IMR-90 (cell line): ENCODE data around the gene INF2. TPM values are rescaled to one million over a fixed set of nuclear protein-coding genes. Genes with fewer than 3 reads are reported as not detected.

Experiments
- ATAC-seq: fragments of 200-7000 bp; cut with Tn5 transposase; 2 replicates; pipeline ENCODE4 v1.9.1; 2020; ENCODE audit warnings: low read depth, mild to moderate bottlenecking, moderate library complexity
- BruUV-seq: library from RNA; stranded (reverse); fragments of 400-500 nt; replicated peaks from 2 replicates; lab custom pipeline; 2021; lab: Mats Ljungman, UMichigan
- CTCF ChIA-PET: fragments of 300-600 bp; formaldehyde crosslinking; extraction: SDS; loops from one replicate; lab custom pipeline; 2021; ENCODE audit warnings: antibody characterized with exemption; lab: Yijun Ruan, JAX
- POLR2A ChIA-PET: fragments of 300-600 bp; sonication (Branson Sonifier 250); formaldehyde crosslinking; loops from one replicate; lab custom pipeline; 2022; ENCODE audit warnings: antibody characterized with exemption; ENCODE audit not compliant: unreplicated experiment; lab: Charles Lee
- DNase-seq: peaks from one replicate; pipeline ENCODE4 v3.0.0; 2013
- H2AFZ ChIP-seq: replicated peaks from 2 replicates; pipeline ENCODE3; 2013; ENCODE audit warnings: low read length, mild to moderate bottlenecking; ENCODE audit not compliant: poor library complexity
- H2AK5ac ChIP-seq: 2 replicates; pipeline ENCODE4 v1.6.1; 2013; ENCODE audit warnings: low read depth, low read length, inconsistent platforms
- H2AK9ac ChIP-seq: replicated peaks from 2 replicates; pipeline ENCODE3; 2013; ENCODE audit warnings: mild to moderate bottlenecking, low read depth, low read length, moderate library complexity; ENCODE audit not compliant: poor library complexity
- H2BK120ac ChIP-seq: 2 replicates; pipeline ENCODE4 v1.6.1; 2013; ENCODE audit warnings: low read depth, low read length, inconsistent platforms
- H2BK15ac ChIP-seq: 3 replicates; pipeline ENCODE4 v1.6.1; 2013; ENCODE audit warnings: low read depth, low read length, inconsistent platforms
- H2BK20ac ChIP-seq: 2 replicates; pipeline ENCODE4 v1.6.1; 2013; ENCODE audit warnings: low read depth, mild to moderate bottlenecking, inconsistent platforms, low read length, moderate library complexity
- H2BK5ac ChIP-seq: 2 replicates; pipeline ENCODE4 v1.6.1; 2013; ENCODE audit warnings: mild to moderate bottlenecking, low read depth, low read length, inconsistent platforms; ENCODE audit not compliant: poor library complexity, severe bottlenecking
- H3K14ac ChIP-seq: replicated peaks from 2 replicates; pipeline ENCODE4 v1.6.1; 2013; ENCODE audit warnings: low read depth, low read length, inconsistent platforms
- H3K18ac ChIP-seq: 2 replicates; pipeline ENCODE4 v1.6.1; 2013; ENCODE audit warnings: low read depth, low read length, control low read depth
- H3K23ac ChIP-seq: 2 replicates; pipeline ENCODE4 v1.6.1; 2013; ENCODE audit warnings: low read depth, low read length, inconsistent platforms
- H3K27ac ChIP-seq: 2 replicates; pipeline ENCODE4 v1.5.1; 2013; ENCODE audit warnings: mild to moderate bottlenecking, control low read depth, low read length; ENCODE audit not compliant: insufficient read depth
- H3K27me3 ChIP-seq: 2 replicates; pipeline ENCODE4 v1.6.1; 2013; ENCODE audit warnings: low read length; ENCODE audit not compliant: control insufficient read depth, insufficient read depth
- H3K36me3 ChIP-seq: 2 replicates; pipeline ENCODE4 v1.6.1; 2013; ENCODE audit warnings: low read length, mixed read lengths; ENCODE audit not compliant: control insufficient read depth, insufficient read depth
- H3K4ac ChIP-seq: 2 replicates; pipeline ENCODE4 v1.6.1; 2013; ENCODE audit warnings: low read depth, low read length, inconsistent platforms
- H3K4me1 ChIP-seq: 2 replicates; pipeline ENCODE4 v1.6.1; 2013; ENCODE audit warnings: low read length, mixed read lengths; ENCODE audit not compliant: control insufficient read depth, insufficient read depth
- H3K4me2 ChIP-seq: 2 replicates; pipeline ENCODE4 v1.6.1; 2013; ENCODE audit warnings: low read depth, mild to moderate bottlenecking, control low read depth, low read length, moderate library complexity
- H3K4me3 ChIP-seq: 2 replicates; pipeline ENCODE4 v1.5.1; 2013; ENCODE audit warnings: low read depth, mild to moderate bottlenecking, control low read depth, low read length, moderate library complexity; ENCODE audit not compliant: insufficient read depth
- H3K56ac ChIP-seq: 2 replicates; pipeline ENCODE4 v1.6.1; 2013; ENCODE audit warnings: low read length, inconsistent platforms; ENCODE audit not compliant: insufficient read depth; ENCODE audit errors: extremely low read depth
- H3K79me1 ChIP-seq, 2 experiments: 2 replicates each; pipeline ENCODE4 v1.6.1; 2013; ENCODE audit warnings: low read length in 2 of 2, inconsistent platforms in 1 of 2, low read depth in 1 of 2
- H3K9ac ChIP-seq: 2 replicates; pipeline ENCODE4 v1.6.1; 2013; ENCODE audit warnings: low read depth, low read length, control low read depth
- H3K9me1 ChIP-seq: 2 replicates; pipeline ENCODE4 v1.6.1; 2013; ENCODE audit warnings: low read length, inconsistent platforms; ENCODE audit not compliant: insufficient read depth
- H3K9me3 ChIP-seq: 2 replicates; pipeline ENCODE4 v1.6.1; 2013; ENCODE audit warnings: low read length; ENCODE audit not compliant: control insufficient read depth, insufficient read depth
- H4K20me1 ChIP-seq: 2 replicates; pipeline ENCODE4 v1.6.1; 2013; ENCODE audit warnings: low read length, inconsistent platforms; ENCODE audit not compliant: insufficient read depth
- H4K5ac ChIP-seq: 2 replicates; pipeline ENCODE4 v1.6.1; 2013; ENCODE audit warnings: mild to moderate bottlenecking, low read depth, low read length, control low read depth
- H4K8ac ChIP-seq, 2 experiments: 2 replicates each; pipeline ENCODE4 v1.6.1; 2013; ENCODE audit warnings: low read depth in 2 of 2, low read length in 2 of 2, control low read depth in 1 of 2, inconsistent platforms in 1 of 2
- H4K91ac ChIP-seq: 2 replicates; pipeline ENCODE4 v1.6.1; 2013; ENCODE audit warnings: low read depth, low read length, inconsistent platforms; ENCODE audit not compliant: insufficient read depth
- BHLHE40 ChIP-seq: fragments of 150-350 bp; IDR thresholded peaks from 2 replicates; pipeline ENCODE4 v1.6.1; 2016; ENCODE audit warnings: mild to moderate bottlenecking, low read depth, low read length
- CEBPB ChIP-seq: IDR thresholded peaks from 2 replicates; pipeline ENCODE4 v1.6.1; 2012; ENCODE audit warnings: low read depth, low read length, improper control_type of control experiment
- MAFK ChIP-seq: IDR thresholded peaks from 2 replicates; pipeline ENCODE4 v1.6.1; 2012; ENCODE audit warnings: low read depth, low read length, improper control_type of control experiment
- MAZ ChIP-seq: IDR thresholded peaks from 2 replicates; pipeline ENCODE4 v1.6.1; 2012; ENCODE audit warnings: low read depth, mild to moderate bottlenecking, low read length, improper control_type of control experiment, moderate library complexity, borderline replicate concordance
- POLR2A ChIP-seq: IDR thresholded peaks from 2 replicates; pipeline ENCODE4 v1.6.1; 2012; ENCODE audit warnings: mild to moderate bottlenecking, low read depth, low read length
- RAD21 ChIP-seq: IDR thresholded peaks from 2 replicates; pipeline ENCODE4 v1.6.1; 2012; ENCODE audit warnings: low read length, improper control_type of control experiment
- RCOR1 ChIP-seq: IDR thresholded peaks from 2 replicates; pipeline ENCODE4 v1.6.1; 2012; ENCODE audit warnings: mild to moderate bottlenecking, low read length, improper control_type of control experiment; ENCODE audit not compliant: insufficient replicate concordance
- WGBS, 2 experiments: methylation state at CpG; one replicate each; pipeline versions ENCODE4 v1.1.5 to v1.1.7; 2013; ENCODE audit warnings: missing lambda C conversion rate in 2 of 2; ENCODE audit not compliant: insufficient read length in 1 of 2; ENCODE audit errors: extremely low coverage in 2 of 2; 5-methylcytosine and 5-hydroxymethylcytosine counted together
- dilution Hi-C: fragments of 300-500 bp; cut with HindIII; formaldehyde crosslinking; loops from one replicate; pipeline ENCODE4 v1.14.3; 2018; ENCODE audit warnings: low sequenced_read_pairs; ENCODE audit not compliant: unreplicated experiment
- in situ Hi-C: fragments of 300-500 bp; cut with MboI; formaldehyde crosslinking; loops from 3 replicates; pipeline ENCODE4 v1.14.3; 2019; ENCODE audit warnings: low sequenced_read_pairs, inconsistent platforms, mixed read lengths
- intact Hi-C: fragments of 100-400 bp; cut with micrococcal nuclease; formaldehyde crosslinking; loops from 2 replicates; pipeline ENCODE4 v1.10.0; 2022
- polyA plus RNA-seq, 3 experiments: library from polyadenylated mRNA; depleted of rRNA; stranded (reverse); fragments of >200 nt; gene quantifications; 2 replicates each; pipeline ENCODE4 v1.2.3, GENCODE V29; 2012; ENCODE audit warnings: low replicate concordance in 1 of 3
- total RNA-seq: library from RNA; depleted of rRNA; stranded (reverse); fragments of >200 nt; gene quantifications from 2 replicates; pipeline ENCODE4 v1.2.3, GENCODE V29; 2012

The INF2 gene
- total and polyA plus RNA-seq, 2 of the 4 experiments (the other 2 are of a cell fraction), result 16.8 to 62.1 TPM

GRCh38 chr14:104741803-104742251, 52.4 kb downstream of the INF2 start (continued):
- TF ChIP-seq BHLHE40, result no peak

DNA sequence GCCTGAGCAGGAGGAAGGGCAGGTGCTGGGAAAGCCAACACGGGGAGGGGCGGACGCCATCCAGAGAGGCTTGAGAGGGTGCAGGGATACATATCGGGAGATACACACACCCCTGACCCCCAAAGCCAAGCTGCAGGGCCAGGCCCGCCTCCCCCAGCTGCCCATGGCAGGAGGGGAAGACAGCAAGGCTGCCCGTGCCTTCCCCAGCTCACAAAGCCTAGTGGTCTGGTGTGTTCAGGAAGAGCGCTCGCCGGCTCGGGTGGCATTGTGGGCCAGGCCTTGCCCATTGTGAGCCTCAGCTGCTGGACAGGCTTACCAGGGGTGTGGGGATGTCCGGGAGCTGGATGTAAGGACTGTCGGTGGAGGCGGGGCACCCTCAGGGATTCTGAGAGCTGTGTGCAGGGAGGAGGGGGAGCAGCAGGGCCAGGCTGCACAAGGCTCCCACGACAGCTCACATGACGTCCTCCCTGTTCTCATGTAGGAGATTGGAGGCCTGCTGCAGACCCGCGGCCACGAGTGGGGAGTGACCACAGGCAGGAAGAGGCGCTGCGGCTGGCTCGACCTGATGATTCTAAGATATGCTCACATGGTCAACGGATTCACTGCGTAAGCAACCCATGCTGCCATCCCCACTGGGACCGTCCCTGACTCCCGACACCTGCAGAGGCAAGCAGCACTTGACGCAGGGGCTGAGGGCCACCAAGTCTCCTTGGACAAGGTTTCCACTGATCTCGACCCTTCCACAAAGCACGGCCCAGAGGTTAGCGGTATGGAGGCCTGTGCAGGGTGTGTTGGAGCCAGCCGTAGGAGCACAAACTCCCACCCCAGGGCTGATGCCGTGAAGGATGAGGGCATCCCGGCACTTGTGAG, 53.4 kb downstream of the INF2 start:
- no peaks in the 10 kb centered on the region for H3K27me3 ChIP-seq
- H3K9me1 ChIP-seq, result peaks cover 16% of the 10 kb centered on the region
- H4K91ac ChIP-seq, result peak overlapping the region; percentile 34; the same call in 1 of the 2 replicates
- no peak overlapping the region for H3K4me3 ChIP-seq
- peak overlapping the region; percentile 20 to 61; a peak in 2 of 4 replicates for H4K8ac ChIP-seq
- ATAC-seq, result no peak
- intact Hi-C loops, result no loop called here
- no peaks in the 10 kb centered on the region for H3K9me3 ChIP-seq
- no peaks in the 10 kb centered on the region for H3K79me1 ChIP-seq
- POLR2A ChIA-PET, result no interaction called here
- H3K56ac ChIP-seq, result no peak overlapping the region
- peak overlapping the region; percentile 4 for H3K4ac ChIP-seq
- 92% methylated on average over 11 of the region's 32 CpGs; no CpG with 5 or more reads in 1 of the 2 experiments for WGBS, 2 experiments
- H3K36me3 ChIP-seq, result peaks cover 13% of the 10 kb centered on the region
- peak overlapping the region; percentile 79 for H2AFZ ChIP-seq
- H3K23ac ChIP-seq, result no peak overlapping the region
- dilution Hi-C loops, result no loop called here
- in situ Hi-C loops, result no loop called here
- CTCF ChIA-PET, result no interaction called here
- no peak overlapping the region for H3K18ac ChIP-seq
- H2BK20ac ChIP-seq, result no peak overlapping the region
- peaks cover 16% of the 10 kb centered on the region for H3K4me1 ChIP-seq
- TF ChIP-seq CEBPB, result no peak
- no peak for TF ChIP-seq MAZ
- no peak for TF ChIP-seq BHLHE40
- no peak for TF ChIP-seq POLR2A
- TF ChIP-seq RAD21, result no peak
- TF ChIP-seq MAFK, result no peak
- no peak for TF ChIP-seq RCOR1
- H2AK9ac ChIP-seq, result peak overlapping the region; percentile 45
- H2BK5ac ChIP-seq, result peak overlapping the region; percentile 70
- H3K4me2 ChIP-seq, result no peak overlapping the region
- H3K9ac ChIP-seq, result peak overlapping the region; percentile 3; the same call in 1 of the 2 replicates
- H4K20me1 ChIP-seq, result no peaks in the 10 kb centered on the region
- peak overlapping the region; percentile 73 for H2AK5ac ChIP-seq
- DNase-seq, result no peak
- H2BK15ac ChIP-seq, result no peak overlapping the region
- no TSS peak for BruUV-seq
- H3K27ac ChIP-seq, result peak overlapping the region; percentile 28; the same call in 1 of the 2 replicates
- no peak overlapping the region for H4K5ac ChIP-seq
- peak overlapping the region; percentile 60; the same call in 1 of the 2 replicates for H3K14ac ChIP-seq
- peak overlapping the region; percentile 60; the same call in 1 of the 2 replicates for H2BK120ac ChIP-seq
